ENCODE results near the gene DRD4. TPM values are rescaled to one million over a fixed set of nuclear protein-coding genes. Genes with fewer than 3 reads are reported as not detected.
A peak's percentile ranks its signal among the peaks of the same experiment; 100 is the strongest.

Gene DRD4
- total and polyA plus RNA-seq, 10 of the 15 experiments (the other 5 are each of a cell fraction or from before 2014, with no cell fraction given) = not detected

DNA sequence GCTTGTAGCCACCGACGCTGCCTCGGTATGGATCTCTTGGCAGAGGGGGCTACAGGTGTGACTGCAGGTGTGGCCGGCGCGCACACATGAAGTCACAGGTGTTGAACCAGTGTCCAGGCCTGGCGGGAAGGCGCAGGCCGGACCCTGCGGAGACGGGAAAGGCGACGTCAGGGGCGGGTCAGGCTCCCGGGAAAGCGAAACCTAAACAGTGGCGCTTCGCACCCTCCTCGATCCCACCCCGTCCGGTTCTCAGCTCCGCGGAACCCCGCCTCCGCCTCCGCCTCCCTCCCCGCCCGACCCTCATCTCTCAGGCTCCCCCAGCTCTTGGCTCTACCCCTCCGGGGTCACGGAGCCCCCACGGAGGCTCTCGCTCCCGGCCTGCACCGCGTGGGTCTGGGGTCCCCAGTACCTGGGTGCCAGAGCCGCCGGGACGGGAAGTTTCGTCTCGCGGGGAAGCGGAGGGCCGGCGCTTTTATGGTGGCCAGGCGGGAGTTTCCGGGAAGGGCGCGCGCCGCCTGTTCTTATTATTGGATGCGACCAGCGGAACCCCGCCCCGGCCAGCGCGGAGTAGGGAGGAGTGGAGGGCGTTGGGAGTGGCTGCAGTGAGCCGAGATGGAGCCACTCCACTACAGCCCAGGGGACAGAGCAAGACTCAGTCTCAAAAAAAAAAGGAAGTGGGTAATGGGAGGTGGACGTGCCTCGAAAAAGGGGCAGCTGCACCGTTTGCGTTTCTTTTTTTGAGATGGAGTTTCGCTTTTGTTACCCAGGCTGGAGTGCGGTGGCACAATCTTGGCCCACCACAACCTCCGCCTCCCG, 21.4 kb upstream of the DRD4 start, which contains the start of gene IRF7 (continued):
- TF ChIP-seq RB1 (IDR thresholded peaks at IDR 0.05; ENCODE audit: borderline replicate concordance) (peak; percentile 62; the same call in 1 of the 2 replicates), LARP7 (IDR thresholded peaks at IDR 0.05) (peak; percentile 84), SMC3 (IDR thresholded peaks at IDR 0.05; ENCODE audit: borderline replicate concordance, low read length) (no peak), POLR2AphosphoS5 (IDR thresholded peaks at IDR 0.05; ENCODE audit: low read length) (peak; percentile 98), SMARCA5 (IDR thresholded peaks at IDR 0.05) (0 out of 2 replicates have a peak, but pooled peaks have one; percentile 57), YY1 (IDR thresholded peaks at IDR 0.05; ENCODE audit: low read depth, low read length) (peak; percentile 53; the same call in 1 of the 2 replicates), RUNX3 (IDR thresholded peaks at IDR 0.05; ENCODE audit: low read length) (peak; percentile 51; the same call in 1 of the 2 replicates), FOS (IDR thresholded peaks at IDR 0.05; ENCODE audit: borderline replicate concordance, extremely low read depth, insufficient read length) (no peak), ZNF217 (IDR thresholded peaks at IDR 0.05) (0 out of 2 replicates have a peak, but pooled peaks have one; percentile 45), HCFC1 (IDR thresholded peaks at IDR 0.05; ENCODE audit: low read length) (peak; percentile 18; the same call in 1 of the 2 replicates), ZNF207 (IDR thresholded peaks at IDR 0.05; ENCODE audit: borderline replicate concordance) (no peak), SMAD1 (IDR thresholded peaks at IDR 0.05; ENCODE audit: low read depth, partially characterized antibody) (peak; percentile 33), IKZF1 (conservative IDR thresholded peaks at IDR 0.05) (peak; percentile 75), ATF7 (IDR thresholded peaks at IDR 0.05; ENCODE audit: low read depth) (peak; percentile 65), RELA (IDR thresholded peaks at IDR 0.05; ENCODE audit: borderline replicate concordance, partially characterized antibody) (peak; percentile 69), ZNF622 (IDR thresholded peaks at IDR 0.05) (no peak), NBN (IDR thresholded peaks at IDR 0.05) (peak; percentile 83), SIN3A (IDR thresholded peaks at IDR 0.05; ENCODE audit: low read depth, low read length) (0 out of 2 replicates have a peak, but pooled peaks have one; percentile 1), ZBED1 (IDR thresholded peaks at IDR 0.05; ENCODE audit: borderline replicate concordance) (no peak; the same call in 1 of the 2 replicates), HDAC6 (IDR thresholded peaks at IDR 0.05; ENCODE audit: unreplicated experiment) (peak; percentile 57), BCL11A (IDR thresholded peaks at IDR 0.05; ENCODE audit: low read depth, low read length) (peak; percentile 16; the same call in 1 of the 2 replicates), BHLHE40 (IDR thresholded peaks at IDR 0.05; ENCODE audit: borderline replicate concordance in 1 of 2, low read depth in 2 of 2, low read length in 1 of 2) (peak; percentile 34 to 59; a peak in 1 of 4 replicates), SREBF2 (IDR thresholded peaks at IDR 0.05; ENCODE audit: low read length) (no peak), PAX5 (IDR thresholded peaks at IDR 0.05; ENCODE audit: borderline replicate concordance, low read depth, low read length) (peak; percentile 41; the same call in 1 of the 2 replicates), NFIC (IDR thresholded peaks at IDR 0.05; ENCODE audit: low read depth, low read length) (no peak)
- TF ChIP-seq, protein P1, sequence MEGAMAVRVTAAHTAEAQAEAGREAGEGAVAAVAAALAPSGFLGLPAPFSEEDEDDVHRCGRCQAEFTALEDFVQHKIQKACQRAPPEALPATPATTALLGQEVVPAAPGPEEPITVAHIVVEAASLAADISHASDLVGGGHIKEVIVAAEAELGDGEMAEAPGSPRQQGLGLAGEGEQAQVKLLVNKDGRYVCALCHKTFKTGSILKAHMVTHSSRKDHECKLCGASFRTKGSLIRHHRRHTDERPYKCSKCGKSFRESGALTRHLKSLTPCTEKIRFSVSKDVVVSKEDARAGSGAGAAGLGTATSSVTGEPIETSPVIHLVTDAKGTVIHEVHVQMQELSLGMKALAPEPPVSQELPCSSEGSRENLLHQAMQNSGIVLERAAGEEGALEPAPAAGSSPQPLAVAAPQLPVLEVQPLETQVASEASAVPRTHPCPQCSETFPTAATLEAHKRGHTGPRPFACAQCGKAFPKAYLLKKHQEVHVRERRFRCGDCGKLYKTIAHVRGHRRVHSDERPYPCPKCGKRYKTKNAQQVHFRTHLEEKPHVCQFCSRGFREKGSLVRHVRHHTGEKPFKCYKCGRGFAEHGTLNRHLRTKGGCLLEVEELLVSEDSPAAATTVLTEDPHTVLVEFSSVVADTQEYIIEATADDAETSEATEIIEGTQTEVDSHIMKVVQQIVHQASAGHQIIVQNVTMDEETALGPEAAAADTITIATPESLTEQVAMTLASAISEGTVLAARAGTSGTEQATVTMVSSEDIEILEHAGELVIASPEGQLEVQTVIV (IDR thresholded peaks at IDR 0.05; ENCODE audit: borderline replicate concordance, partially characterized antibody) = no peak
- TF ChIP-seq, protein P2, sequence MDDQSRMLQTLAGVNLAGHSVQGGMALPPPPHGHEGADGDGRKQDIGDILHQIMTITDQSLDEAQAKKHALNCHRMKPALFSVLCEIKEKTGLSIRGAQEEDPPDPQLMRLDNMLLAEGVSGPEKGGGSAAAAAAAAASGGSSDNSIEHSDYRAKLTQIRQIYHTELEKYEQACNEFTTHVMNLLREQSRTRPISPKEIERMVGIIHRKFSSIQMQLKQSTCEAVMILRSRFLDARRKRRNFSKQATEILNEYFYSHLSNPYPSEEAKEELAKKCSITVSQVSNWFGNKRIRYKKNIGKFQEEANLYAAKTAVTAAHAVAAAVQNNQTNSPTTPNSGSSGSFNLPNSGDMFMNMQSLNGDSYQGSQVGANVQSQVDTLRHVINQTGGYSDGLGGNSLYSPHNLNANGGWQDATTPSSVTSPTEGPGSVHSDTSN (IDR thresholded peaks at IDR 0.05; ENCODE audit: insufficient replicate concordance, low read depth, low read length) = peak; percentile 4
- TF ChIP-seq, protein P3, sequence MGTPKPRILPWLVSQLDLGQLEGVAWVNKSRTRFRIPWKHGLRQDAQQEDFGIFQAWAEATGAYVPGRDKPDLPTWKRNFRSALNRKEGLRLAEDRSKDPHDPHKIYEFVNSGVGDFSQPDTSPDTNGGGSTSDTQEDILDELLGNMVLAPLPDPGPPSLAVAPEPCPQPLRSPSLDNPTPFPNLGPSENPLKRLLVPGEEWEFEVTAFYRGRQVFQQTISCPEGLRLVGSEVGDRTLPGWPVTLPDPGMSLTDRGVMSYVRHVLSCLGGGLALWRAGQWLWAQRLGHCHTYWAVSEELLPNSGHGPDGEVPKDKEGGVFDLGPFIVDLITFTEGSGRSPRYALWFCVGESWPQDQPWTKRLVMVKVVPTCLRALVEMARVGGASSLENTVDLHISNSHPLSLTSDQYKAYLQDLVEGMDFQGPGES (IDR thresholded peaks at IDR 0.05) = no peak
